HEK293 (cell line): ENCODE results near the gene RHBDF1.

Experiments used
- MYNN ChIP-seq: fragments of 450-650 bp; formaldehyde crosslinking; IDR thresholded peaks from 2 replicates; pipeline ENCODE4 v1.5.1; 2016; ENCODE audit warnings: missing biosample characterization, missing genetic modification characterization, borderline replicate concordance
- OVOL3 ChIP-seq: fragments of 450-650 bp; formaldehyde crosslinking; IDR thresholded peaks from 2 replicates; pipeline ENCODE4 v1.5.1; 2016; ENCODE audit warnings: missing biosample characterization, missing genetic modification characterization
- REPIN1 ChIP-seq: fragments of 450-650 bp; formaldehyde crosslinking; IDR thresholded peaks from 2 replicates; pipeline ENCODE4 v1.5.1; 2017; ENCODE audit warnings: missing biosample characterization, missing genetic modification characterization, low read depth
- SP2 ChIP-seq: fragments of 450-650 bp; formaldehyde crosslinking; IDR thresholded peaks from 2 replicates; pipeline ENCODE4 v1.5.1; 2016; ENCODE audit warnings: missing biosample characterization, missing genetic modification characterization
- SP7 ChIP-seq: fragments of 450-650 bp; formaldehyde crosslinking; IDR thresholded peaks from 2 replicates; pipeline ENCODE4 v1.5.1; 2016; ENCODE audit warnings: missing biosample characterization, missing genetic modification characterization
- ZBTB17 ChIP-seq: fragments of 450-650 bp; formaldehyde crosslinking; IDR thresholded peaks from 2 replicates; pipeline ENCODE4 v1.5.1; 2016; ENCODE audit warnings: missing biosample characterization, missing genetic modification characterization
- ZBTB7A ChIP-seq: fragments of 450-650 bp; formaldehyde crosslinking; IDR thresholded peaks from 2 replicates; pipeline ENCODE4 v1.5.1; 2016; ENCODE audit warnings: low read depth, missing biosample characterization, missing genetic modification characterization
- ZIC2 ChIP-seq: fragments of 450-650 bp; formaldehyde crosslinking; IDR thresholded peaks from 2 replicates; pipeline ENCODE4 v1.5.1; 2016; ENCODE audit warnings: missing biosample characterization, missing genetic modification characterization
- ZNF10 ChIP-seq: fragments of 450-650 bp; formaldehyde crosslinking; IDR thresholded peaks from 2 replicates; pipeline ENCODE4 v1.5.1; 2017; ENCODE audit warnings: missing biosample characterization, missing genetic modification characterization
- ZNF138 ChIP-seq: fragments of 450-650 bp; formaldehyde crosslinking; IDR thresholded peaks from 2 replicates; pipeline ENCODE4 v1.5.1; 2016; ENCODE audit warnings: missing biosample characterization, missing genetic modification characterization, borderline replicate concordance
- ZNF157 ChIP-seq: fragments of 450-650 bp; formaldehyde crosslinking; IDR thresholded peaks from 2 replicates; pipeline ENCODE4 v1.5.1; 2016; ENCODE audit warnings: missing biosample characterization, missing genetic modification characterization
- ZNF2 ChIP-seq: fragments of 450-650 bp; formaldehyde crosslinking; IDR thresholded peaks from 2 replicates; pipeline ENCODE4 v1.5.1; 2016; ENCODE audit warnings: missing biosample characterization, missing genetic modification characterization
- ZNF211 ChIP-seq: fragments of 450-650 bp; formaldehyde crosslinking; IDR thresholded peaks from 2 replicates; pipeline ENCODE4 v1.5.1; 2016; ENCODE audit warnings: low read depth, missing biosample characterization, missing genetic modification characterization
- ZNF335 ChIP-seq: fragments of 450-650 bp; formaldehyde crosslinking; conservative IDR thresholded peaks from 2 replicates; pipeline ENCODE4 v1.5.1; 2016; ENCODE audit warnings: missing biosample characterization, missing genetic modification characterization
- ZNF366 ChIP-seq: fragments of 450-650 bp; formaldehyde crosslinking; conservative IDR thresholded peaks from 2 replicates; pipeline ENCODE4 v1.5.1; 2016; ENCODE audit warnings: missing biosample characterization, missing genetic modification characterization
- ZNF391 ChIP-seq: fragments of 450-650 bp; formaldehyde crosslinking; IDR thresholded peaks from 2 replicates; pipeline ENCODE4 v1.5.1; 2016; ENCODE audit warnings: low read depth, missing biosample characterization, missing genetic modification characterization, borderline replicate concordance
- ZNF555 ChIP-seq: fragments of 450-650 bp; formaldehyde crosslinking; conservative IDR thresholded peaks from 2 replicates; pipeline ENCODE4 v1.5.1; 2017; ENCODE audit warnings: missing biosample characterization, mild to moderate bottlenecking, missing genetic modification characterization, inconsistent platforms
- ZNF600 ChIP-seq: fragments of 450-650 bp; formaldehyde crosslinking; IDR thresholded peaks from 2 replicates; pipeline ENCODE4 v1.5.1; 2016; ENCODE audit warnings: missing biosample characterization, missing genetic modification characterization
- ZNF621 ChIP-seq: fragments of 450-650 bp; formaldehyde crosslinking; IDR thresholded peaks from 2 replicates; pipeline ENCODE4 v1.5.1; 2017; ENCODE audit warnings: missing biosample characterization, missing genetic modification characterization
- ZNF624 ChIP-seq: fragments of 450-650 bp; formaldehyde crosslinking; IDR thresholded peaks from 2 replicates; pipeline ENCODE4 v1.5.1; 2017; ENCODE audit warnings: missing biosample characterization, missing genetic modification characterization
- ZNF654 ChIP-seq: fragments of 450-650 bp; formaldehyde crosslinking; IDR thresholded peaks from 2 replicates; pipeline ENCODE4 v1.5.1; 2016; ENCODE audit warnings: low read depth, missing biosample characterization, missing genetic modification characterization
- ZNF707 ChIP-seq: fragments of 450-650 bp; formaldehyde crosslinking; IDR thresholded peaks from 2 replicates; pipeline ENCODE4 v1.5.1; 2016; ENCODE audit warnings: missing biosample characterization, missing genetic modification characterization
- ZNF747 ChIP-seq: fragments of 450-650 bp; formaldehyde crosslinking; IDR thresholded peaks from 2 replicates; pipeline ENCODE4 v1.5.1; 2016; ENCODE audit warnings: missing biosample characterization, missing genetic modification characterization
- ZXDB ChIP-seq: fragments of 450-650 bp; formaldehyde crosslinking; IDR thresholded peaks from 2 replicates; pipeline ENCODE4 v1.5.1; 2016; ENCODE audit warnings: missing biosample characterization, missing genetic modification characterization
- TF ChIP-seq, protein P1 (sequence below): fragments of 450-650 bp; formaldehyde crosslinking; IDR thresholded peaks from 2 replicates; pipeline ENCODE4 v1.5.1; 2017; ENCODE audit warnings: missing biosample characterization, missing genetic modification characterization
- TF ChIP-seq, protein P2 (sequence below): fragments of 450-650 bp; formaldehyde crosslinking; IDR thresholded peaks from 2 replicates; pipeline ENCODE4 v1.5.0; 2017; ENCODE audit warnings: missing biosample characterization, missing genetic modification characterization, borderline replicate concordance
- TF ChIP-seq, protein P3 (sequence below): fragments of 450-650 bp; formaldehyde crosslinking; IDR thresholded peaks from 2 replicates; pipeline ENCODE4 v1.5.1; 2017; ENCODE audit warnings: missing biosample characterization, missing genetic modification characterization
- TF ChIP-seq, protein P4 (sequence below): fragments of 450-650 bp; formaldehyde crosslinking; IDR thresholded peaks from 2 replicates; pipeline ENCODE4 v1.5.1; 2016; ENCODE audit warnings: missing biosample characterization, missing genetic modification characterization, borderline replicate concordance
- TF ChIP-seq, protein P5 (sequence below): fragments of 450-650 bp; formaldehyde crosslinking; IDR thresholded peaks from 2 replicates; pipeline ENCODE4 v1.5.1; 2017; ENCODE audit warnings: missing biosample characterization, missing genetic modification characterization

Gene RHBDF1

DNA sequence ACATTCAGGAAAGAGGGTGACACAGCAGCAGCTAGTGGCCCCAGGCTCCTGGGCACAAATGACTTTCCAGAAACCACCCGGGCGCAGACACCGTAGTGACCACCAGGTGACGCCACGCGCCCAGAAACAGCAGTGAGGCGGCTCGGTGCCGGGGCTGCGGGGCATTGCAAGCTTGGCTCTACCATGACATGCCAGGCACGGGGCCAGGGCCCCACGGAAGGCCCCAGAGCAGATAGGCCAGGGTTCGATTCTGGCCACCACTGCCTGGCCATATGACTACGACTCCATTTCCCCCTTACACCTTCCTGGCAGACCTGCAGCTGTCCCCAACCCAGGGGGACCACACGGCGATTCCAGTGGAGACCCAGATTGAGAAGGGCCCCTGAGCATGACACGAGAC lies 6.7 kb downstream of the RHBDF1 start (continued):
- TF ChIP-seq ZBTB7A (tag by site-specific recombination) (no peak), ZNF747 (no peak), ZNF391 (tag by site-specific recombination) (peak; percentile 71; the same call in 1 of the 2 replicates), ZNF707 (tag by site-specific recombination) (no peak), SP2 (tag by site-specific recombination) (no peak), OVOL3 (tag by site-specific recombination) (no peak), ZNF624 (tag by site-specific recombination) (no peak), ZBTB17 (tag by site-specific recombination) (peak; percentile 70), ZNF621 (no peak), ZNF600 (tag by site-specific recombination) (peak; percentile 62; the same call in 1 of the 2 replicates), ZNF138 (tag by site-specific recombination) (no peak), SP7 (tag by site-specific recombination) (peak; percentile 51; the same call in 1 of the 2 replicates), ZIC2 (tag by site-specific recombination) (no peak), ZNF335 (tag by site-specific recombination) (peak; percentile 83), ZNF157 (0 out of 2 replicates have a peak, but pooled peaks have one; percentile 12), MYNN (tag by site-specific recombination) (no peak), REPIN1 (no peak), ZNF654 (tag by site-specific recombination) (peak; percentile 94), ZNF2 (peak; percentile 86; the same call in 1 of the 2 replicates), ZNF10 (tag by site-specific recombination) (0 out of 2 replicates have a peak, but pooled peaks have one; percentile 48), ZNF211 (no peak), ZNF366 (tag by site-specific recombination) (no peak), ZXDB (tag by site-specific recombination) (no peak), ZNF555 (tag by site-specific recombination) (no peak)
- TF ChIP-seq, protein P1, sequence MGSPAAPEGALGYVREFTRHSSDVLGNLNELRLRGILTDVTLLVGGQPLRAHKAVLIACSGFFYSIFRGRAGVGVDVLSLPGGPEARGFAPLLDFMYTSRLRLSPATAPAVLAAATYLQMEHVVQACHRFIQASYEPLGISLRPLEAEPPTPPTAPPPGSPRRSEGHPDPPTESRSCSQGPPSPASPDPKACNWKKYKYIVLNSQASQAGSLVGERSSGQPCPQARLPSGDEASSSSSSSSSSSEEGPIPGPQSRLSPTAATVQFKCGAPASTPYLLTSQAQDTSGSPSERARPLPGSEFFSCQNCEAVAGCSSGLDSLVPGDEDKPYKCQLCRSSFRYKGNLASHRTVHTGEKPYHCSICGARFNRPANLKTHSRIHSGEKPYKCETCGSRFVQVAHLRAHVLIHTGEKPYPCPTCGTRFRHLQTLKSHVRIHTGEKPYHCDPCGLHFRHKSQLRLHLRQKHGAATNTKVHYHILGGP = no peak
- TF ChIP-seq, protein P2, sequence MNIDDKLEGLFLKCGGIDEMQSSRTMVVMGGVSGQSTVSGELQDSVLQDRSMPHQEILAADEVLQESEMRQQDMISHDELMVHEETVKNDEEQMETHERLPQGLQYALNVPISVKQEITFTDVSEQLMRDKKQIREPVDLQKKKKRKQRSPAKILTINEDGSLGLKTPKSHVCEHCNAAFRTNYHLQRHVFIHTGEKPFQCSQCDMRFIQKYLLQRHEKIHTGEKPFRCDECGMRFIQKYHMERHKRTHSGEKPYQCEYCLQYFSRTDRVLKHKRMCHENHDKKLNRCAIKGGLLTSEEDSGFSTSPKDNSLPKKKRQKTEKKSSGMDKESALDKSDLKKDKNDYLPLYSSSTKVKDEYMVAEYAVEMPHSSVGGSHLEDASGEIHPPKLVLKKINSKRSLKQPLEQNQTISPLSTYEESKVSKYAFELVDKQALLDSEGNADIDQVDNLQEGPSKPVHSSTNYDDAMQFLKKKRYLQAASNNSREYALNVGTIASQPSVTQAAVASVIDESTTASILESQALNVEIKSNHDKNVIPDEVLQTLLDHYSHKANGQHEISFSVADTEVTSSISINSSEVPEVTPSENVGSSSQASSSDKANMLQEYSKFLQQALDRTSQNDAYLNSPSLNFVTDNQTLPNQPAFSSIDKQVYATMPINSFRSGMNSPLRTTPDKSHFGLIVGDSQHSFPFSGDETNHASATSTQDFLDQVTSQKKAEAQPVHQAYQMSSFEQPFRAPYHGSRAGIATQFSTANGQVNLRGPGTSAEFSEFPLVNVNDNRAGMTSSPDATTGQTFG = no peak
- TF ChIP-seq, protein P3, sequence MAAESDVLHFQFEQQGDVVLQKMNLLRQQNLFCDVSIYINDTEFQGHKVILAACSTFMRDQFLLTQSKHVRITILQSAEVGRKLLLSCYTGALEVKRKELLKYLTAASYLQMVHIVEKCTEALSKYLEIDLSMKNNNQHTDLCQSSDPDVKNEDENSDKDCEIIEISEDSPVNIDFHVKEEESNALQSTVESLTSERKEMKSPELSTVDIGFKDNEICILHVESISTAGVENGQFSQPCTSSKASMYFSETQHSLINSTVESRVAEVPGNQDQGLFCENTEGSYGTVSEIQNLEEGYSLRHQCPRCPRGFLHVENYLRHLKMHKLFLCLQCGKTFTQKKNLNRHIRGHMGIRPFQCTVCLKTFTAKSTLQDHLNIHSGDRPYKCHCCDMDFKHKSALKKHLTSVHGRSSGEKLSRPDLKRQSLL (tag by site-specific recombination) = peak; percentile 28; the same call in 1 of the 2 replicates
- TF ChIP-seq, protein P4, sequence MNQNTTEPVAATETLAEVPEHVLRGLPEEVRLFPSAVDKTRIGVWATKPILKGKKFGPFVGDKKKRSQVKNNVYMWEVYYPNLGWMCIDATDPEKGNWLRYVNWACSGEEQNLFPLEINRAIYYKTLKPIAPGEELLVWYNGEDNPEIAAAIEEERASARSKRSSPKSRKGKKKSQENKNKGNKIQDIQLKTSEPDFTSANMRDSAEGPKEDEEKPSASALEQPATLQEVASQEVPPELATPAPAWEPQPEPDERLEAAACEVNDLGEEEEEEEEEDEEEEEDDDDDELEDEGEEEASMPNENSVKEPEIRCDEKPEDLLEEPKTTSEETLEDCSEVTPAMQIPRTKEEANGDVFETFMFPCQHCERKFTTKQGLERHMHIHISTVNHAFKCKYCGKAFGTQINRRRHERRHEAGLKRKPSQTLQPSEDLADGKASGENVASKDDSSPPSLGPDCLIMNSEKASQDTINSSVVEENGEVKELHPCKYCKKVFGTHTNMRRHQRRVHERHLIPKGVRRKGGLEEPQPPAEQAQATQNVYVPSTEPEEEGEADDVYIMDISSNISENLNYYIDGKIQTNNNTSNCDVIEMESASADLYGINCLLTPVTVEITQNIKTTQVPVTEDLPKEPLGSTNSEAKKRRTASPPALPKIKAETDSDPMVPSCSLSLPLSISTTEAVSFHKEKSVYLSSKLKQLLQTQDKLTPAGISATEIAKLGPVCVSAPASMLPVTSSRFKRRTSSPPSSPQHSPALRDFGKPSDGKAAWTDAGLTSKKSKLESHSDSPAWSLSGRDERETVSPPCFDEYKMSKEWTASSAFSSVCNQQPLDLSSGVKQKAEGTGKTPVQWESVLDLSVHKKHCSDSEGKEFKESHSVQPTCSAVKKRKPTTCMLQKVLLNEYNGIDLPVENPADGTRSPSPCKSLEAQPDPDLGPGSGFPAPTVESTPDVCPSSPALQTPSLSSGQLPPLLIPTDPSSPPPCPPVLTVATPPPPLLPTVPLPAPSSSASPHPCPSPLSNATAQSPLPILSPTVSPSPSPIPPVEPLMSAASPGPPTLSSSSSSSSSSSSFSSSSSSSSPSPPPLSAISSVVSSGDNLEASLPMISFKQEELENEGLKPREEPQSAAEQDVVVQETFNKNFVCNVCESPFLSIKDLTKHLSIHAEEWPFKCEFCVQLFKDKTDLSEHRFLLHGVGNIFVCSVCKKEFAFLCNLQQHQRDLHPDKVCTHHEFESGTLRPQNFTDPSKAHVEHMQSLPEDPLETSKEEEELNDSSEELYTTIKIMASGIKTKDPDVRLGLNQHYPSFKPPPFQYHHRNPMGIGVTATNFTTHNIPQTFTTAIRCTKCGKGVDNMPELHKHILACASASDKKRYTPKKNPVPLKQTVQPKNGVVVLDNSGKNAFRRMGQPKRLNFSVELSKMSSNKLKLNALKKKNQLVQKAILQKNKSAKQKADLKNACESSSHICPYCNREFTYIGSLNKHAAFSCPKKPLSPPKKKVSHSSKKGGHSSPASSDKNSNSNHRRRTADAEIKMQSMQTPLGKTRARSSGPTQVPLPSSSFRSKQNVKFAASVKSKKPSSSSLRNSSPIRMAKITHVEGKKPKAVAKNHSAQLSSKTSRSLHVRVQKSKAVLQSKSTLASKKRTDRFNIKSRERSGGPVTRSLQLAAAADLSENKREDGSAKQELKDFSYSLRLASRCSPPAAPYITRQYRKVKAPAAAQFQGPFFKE (tag by site-specific recombination) = 0 out of 2 replicates have a peak, but pooled peaks have one; percentile 41
- TF ChIP-seq, protein P5, sequence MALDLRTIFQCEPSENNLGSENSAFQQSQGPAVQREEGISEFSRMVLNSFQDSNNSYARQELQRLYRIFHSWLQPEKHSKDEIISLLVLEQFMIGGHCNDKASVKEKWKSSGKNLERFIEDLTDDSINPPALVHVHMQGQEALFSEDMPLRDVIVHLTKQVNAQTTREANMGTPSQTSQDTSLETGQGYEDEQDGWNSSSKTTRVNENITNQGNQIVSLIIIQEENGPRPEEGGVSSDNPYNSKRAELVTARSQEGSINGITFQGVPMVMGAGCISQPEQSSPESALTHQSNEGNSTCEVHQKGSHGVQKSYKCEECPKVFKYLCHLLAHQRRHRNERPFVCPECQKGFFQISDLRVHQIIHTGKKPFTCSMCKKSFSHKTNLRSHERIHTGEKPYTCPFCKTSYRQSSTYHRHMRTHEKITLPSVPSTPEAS (tag by site-specific recombination) = peak; percentile 40; the same call in 1 of the 2 replicates
